ENCODE measurements around the gene DUSP1. TPM values are rescaled to one million over a fixed set of nuclear protein-coding genes. Genes with fewer than 3 reads are reported as not detected.

The DUSP1 gene
- total RNA-seq, 4 donors from 2014 or later, result 811 to 2,389 (median 1,820) TPM

DNA sequence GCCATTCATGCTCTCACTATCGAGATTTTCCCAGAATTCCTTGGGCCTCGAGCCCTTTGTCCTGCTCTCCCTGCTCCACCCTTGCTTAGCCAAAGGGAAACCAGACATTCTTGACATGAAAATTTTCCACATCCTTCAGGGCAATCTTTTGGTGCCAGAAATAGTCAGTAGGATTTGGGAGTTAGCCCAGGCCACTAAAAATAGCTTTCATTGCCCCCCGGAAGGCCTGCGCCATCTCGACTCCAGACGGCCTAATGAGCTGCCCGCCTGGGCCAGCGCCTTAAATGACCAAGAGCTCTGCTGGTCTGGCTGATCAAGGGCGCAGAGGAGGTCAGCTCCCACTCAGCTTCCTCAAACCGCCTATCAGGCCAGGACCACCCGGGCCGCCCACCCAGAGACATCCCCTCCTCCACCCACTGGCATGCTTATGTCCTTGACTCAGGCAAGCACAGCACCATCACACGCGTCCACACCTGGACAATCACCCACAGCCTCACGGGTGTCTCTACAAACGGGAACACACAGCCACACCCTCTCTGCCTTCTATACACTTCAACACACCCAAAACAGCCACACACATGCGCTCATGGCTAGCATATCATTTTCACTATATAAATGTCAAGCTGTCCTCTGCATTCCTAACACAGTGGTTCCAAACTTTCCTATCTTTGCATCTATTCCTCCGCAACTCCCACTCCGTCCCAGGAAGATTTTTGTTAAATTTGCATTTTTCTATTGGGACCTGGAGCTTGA is 20.9 kb downstream of the DUSP1 start:
- WGBS, 2 donors, result 39 to 40% methylated on average over 19 of the region's 19 CpGs
- TF ChIP-seq POLR2A (IDR thresholded peaks at IDR 0.05) (no peak), CTCF (IDR thresholded peaks at IDR 0.05) (no peak)
- H3K4me3 ChIP-seq (ENCODE audit: low read depth, poor library complexity, severe bottlenecking), result no peak overlapping the region
- intact Hi-C loops (cut with DNase I; ENCODE audit: low total_unique reads), result no loop called here
- DNase-seq (ENCODE audit: low spot score in 2 of 2), result no peak

DNA sequence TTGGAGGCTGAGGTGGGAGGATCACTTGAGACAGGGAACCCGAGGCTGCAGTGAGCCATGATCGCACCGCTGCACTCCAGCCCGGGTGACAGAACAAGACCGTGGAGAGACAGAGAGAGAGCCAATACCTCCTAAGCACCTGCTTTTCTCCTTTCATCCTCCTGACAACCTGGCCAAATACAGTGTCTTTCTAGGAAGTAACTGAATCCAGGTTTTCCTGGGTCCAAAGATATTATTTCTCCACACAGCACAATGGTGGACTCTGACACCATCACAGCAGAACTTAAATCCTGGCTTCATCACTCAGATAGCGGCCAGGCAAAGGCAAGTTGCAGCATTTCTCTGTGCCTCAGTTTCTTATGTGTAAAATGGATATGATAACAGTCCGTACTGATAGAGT is 21.9 kb downstream of the DUSP1 start:
- DNase-seq (ENCODE audit: low spot score in 2 of 2), result no peak
- TF ChIP-seq CTCF (IDR thresholded peaks at IDR 0.05) (no peak), POLR2A (IDR thresholded peaks at IDR 0.05) (no peak)
- intact Hi-C loops (cut with DNase I; ENCODE audit: low total_unique reads), result no loop called here
- no peak overlapping the region for H3K4me3 ChIP-seq (ENCODE audit: low read depth, poor library complexity, severe bottlenecking)
- WGBS, 2 donors, result 93 to 96% methylated on average over 7 of the region's 7 CpGs

- TF ChIP-seq POLR2A (IDR thresholded peaks at IDR 0.05) (no peak), CTCF (IDR thresholded peaks at IDR 0.05) (no peak)
- peak in 1 of 2 donors; percentile 91 for DNase-seq (ENCODE audit: low spot score in 2 of 2)
- intact Hi-C loops (cut with DNase I; ENCODE audit: low total_unique reads), result no loop called here
- no peak overlapping the region for H3K4me3 ChIP-seq (ENCODE audit: low read depth, poor library complexity, severe bottlenecking)
- WGBS, 2 donors, result 70 to 84% methylated on average over 28 to 35 of the region's 36 CpGs
Observed at GRCh38 chr5:172748341-172748843, 22.6 kb downstream of the DUSP1 start.

DNA sequence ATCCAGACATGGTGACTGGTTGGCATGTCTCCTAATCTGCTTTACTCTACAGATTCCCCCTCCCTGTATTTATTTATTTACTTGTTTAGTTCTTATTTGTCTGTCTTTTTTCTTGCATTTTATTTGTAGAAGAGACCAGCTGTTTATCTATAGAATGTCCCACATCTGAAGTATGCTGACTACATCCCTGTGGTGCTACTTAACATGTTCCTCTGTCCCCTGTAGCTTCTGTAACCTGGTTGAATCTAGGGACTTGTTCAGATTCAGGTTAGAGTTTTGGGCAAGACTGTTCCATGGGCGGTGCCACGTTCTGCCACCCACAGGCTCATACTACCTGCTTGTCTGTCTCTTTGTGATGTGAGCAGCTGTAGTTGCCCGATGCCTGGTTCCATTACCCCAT is 23.5 kb downstream of the DUSP1 start:
- H3K4me3 ChIP-seq (ENCODE audit: low read depth, poor library complexity, severe bottlenecking), result no peak overlapping the region
- intact Hi-C loops (cut with DNase I; ENCODE audit: low total_unique reads), result no loop called here
- 53 to 60% methylated on average over 3 of the region's 3 CpGs for WGBS, 2 donors
- TF ChIP-seq POLR2A (IDR thresholded peaks at IDR 0.05), result no peak
- no peak for TF ChIP-seq CTCF (IDR thresholded peaks at IDR 0.05)
- DNase-seq (ENCODE audit: low spot score in 2 of 2), result peak in 1 of 2 donors; percentile 65

DNA sequence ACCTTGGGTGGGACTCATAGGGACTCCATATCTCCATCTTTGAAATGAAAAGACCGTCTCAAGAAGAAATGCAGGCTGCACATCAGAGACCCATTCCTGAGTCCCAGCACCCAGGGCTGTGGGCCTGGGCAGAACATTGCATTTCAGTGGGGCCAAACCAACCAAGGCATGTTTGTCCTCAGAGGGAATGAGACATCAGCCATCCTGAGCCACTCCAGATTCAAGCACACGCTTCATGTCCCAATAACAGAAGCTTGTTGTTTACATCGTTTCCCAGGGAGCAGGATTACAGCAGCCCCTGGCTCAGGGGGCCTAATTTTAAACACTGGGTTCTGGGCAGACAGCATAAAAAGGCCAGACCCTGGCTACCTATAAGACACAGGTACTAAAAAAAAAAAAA is 24.3 kb downstream of the DUSP1 start:
- 84 to 90% methylated on average over 3 of the region's 3 CpGs for WGBS, 2 donors
- TF ChIP-seq CTCF (IDR thresholded peaks at IDR 0.05), result no peak
- TF ChIP-seq POLR2A (IDR thresholded peaks at IDR 0.05), result no peak
- no peak overlapping the region for H3K4me3 ChIP-seq (ENCODE audit: low read depth, poor library complexity, severe bottlenecking)
- DNase-seq (ENCODE audit: low spot score in 2 of 2), result peak in 1 of 2 donors; percentile 25
- intact Hi-C loops (cut with DNase I; ENCODE audit: low total_unique reads), result no loop called here
